NCI-H2081 treated with DMSO at 0.1 percent for 48 hours (cell line): Measurements from ENCODE around the gene SERPINA5.
"Not testable (repeated sequence)": the region's sequence is repeated elsewhere in the genome, so short reads cannot be mapped to it uniquely, and the experiment has no call there.

Experiments
- DNase-seq: peaks from one replicate; lab custom pipeline; 2025; lab: John Stamatoyannopoulos, UW

SERPINA5 gene

DNA sequence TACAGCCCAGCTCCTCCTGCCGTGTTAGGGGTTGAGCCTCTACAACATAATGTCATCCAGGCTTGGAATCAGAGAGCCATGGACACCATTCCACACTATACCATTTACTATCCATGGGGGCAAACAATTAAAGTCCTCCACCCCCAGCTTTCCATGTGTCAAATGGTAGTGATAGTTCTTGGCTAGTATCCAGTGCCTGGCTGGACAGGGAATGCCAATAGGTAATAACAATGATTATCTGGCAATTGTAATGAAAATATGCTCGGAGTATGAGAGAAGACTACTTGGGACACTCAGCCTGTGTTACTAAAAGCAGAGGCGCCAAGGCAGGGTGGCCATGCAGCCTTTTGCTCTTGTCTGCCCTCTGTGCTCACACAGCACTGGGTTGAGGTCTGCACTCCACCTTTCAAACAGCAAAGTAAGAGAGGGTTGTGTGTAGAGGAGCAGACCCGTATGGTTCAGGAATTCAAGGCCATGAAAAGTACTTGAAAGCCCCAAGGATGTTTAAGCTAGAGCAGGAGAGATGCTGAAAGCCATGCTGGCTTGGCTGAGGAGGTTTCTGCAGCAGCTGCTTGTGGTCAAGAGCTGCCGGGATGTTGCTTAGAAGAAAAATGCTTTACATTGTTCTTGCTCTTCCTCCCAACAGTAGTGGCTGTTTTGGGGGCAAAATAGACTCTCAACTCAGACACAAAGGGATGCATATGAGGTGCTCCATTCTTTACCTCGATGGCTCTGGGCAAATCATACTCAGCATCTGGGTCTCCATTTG, 41.6 kb downstream of the SERPINA5 start:
- DNase-seq: no peak

DNA sequence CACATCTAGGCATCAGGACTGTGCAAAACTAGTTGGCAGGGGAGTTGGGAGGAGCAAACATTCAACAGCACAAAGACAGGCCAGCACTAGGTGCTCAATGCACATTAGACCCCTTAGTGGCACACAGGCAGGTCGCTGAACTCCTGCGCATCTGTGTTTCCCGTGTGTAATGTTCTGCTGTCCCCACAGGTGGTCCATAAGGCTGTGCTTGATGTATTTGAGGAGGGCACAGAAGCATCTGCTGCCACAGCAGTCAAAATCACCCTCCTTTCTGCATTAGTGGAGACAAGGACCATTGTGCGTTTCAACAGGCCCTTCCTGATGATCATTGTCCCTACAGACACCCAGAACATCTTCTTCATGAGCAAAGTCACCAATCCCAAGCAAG, 42.2 kb downstream of the SERPINA5 start:
- no peak for DNase-seq

DNA sequence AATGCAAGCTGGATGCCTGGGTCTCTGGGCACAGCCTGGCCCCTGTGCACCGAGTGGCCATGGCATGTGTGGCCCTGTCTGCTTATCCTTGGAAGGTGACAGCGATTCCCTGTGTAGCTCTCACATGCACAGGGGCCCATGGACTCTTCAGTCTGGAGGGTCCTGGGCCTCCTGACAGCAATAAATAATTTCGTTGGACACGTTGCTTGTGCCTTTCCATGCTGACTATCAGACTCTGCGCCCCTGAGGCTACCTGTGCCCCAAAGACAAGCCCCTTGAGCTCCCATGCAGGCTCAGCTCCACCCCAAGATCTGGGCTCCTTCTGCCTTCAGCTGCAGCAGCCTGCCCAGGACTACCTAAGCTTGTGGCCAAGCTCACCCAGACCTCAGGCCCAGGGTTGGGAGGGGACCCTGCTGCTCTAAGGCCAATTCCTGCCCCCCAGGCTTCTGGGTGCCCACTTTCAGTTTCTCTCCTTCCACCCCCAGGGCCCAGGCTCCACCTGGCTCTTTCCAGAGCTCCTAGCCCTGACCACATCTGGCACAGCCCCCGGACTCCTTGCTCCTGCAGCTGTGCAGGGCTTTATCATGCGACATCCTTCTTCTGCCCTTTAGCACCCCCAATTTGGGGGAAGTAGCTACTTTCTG, 42.8 kb downstream of the SERPINA5 start:
- no peak for DNase-seq

DNA sequence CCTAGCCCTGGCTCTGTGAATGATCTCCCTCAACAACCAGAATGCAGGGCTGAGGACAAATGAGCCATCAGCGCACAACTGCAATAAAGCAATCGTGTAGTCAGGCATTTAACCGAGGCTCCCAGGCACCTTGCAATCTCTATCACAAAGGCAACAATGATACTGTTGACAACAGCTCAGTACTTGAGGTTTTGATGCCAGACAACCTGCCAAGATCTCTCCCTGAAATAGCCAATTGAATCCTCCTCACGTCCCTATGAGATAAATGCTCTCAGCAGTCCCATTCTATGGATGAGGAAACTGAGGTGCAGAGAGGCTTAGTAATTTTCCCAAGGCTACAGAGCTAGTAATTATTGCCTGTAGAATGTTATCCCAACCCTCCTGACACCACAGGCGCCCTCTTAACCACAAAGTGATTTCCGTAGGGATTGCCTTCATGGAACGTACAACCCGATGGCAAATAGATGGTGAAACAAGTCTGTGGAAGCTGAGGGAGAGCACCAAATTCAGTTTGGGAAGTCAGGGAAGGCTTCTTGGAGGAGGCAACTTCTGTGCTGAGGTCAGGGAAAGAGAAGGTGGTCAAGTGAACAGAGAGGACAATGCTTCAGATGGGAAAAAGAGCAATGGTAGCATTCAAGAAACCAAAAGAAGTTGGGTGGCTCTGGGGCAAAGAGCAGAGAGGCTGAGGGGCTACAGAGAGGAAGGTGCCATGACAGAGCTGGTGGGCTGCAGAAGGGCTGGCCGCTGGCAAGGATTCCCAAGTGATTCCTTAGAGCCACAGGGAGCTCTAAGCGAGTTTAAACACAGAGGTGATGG, 43.5 kb downstream of the SERPINA5 start:
- no peak for DNase-seq

DNA sequence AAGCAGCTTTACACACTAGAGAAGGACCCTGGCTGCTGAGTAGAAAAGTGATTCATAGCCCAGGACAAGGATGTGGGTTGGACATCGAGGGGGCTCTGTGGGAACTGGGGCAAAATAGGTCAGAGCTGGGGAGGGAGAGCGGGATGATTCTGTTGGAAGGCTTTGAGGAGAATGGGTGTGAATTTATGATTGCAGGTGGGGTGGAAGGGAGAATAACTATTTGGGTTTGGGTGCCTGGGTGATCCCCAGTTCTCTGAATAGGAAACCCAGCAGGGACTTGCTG, 44.1 kb downstream of the SERPINA5 start:
- no peak for DNase-seq

DNA sequence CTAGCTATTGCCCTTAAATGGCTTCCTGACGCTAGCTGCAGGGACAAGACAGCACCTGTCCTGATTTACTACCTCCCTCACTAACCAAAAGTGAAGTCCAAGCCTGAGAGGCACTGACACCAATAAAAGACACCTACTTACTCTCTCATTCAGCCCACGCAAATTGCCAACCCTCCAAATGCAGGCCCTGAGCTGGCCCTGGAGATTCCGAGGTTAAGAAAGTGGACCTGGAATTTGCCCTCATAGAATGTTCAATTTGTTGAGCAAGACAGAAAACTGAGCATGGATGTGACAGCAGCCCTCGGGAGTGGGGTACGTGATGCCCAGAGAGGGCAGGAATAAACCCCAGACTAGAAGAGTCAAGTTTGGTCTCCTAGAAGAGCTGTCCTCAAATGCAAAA, 47.4 kb downstream of the SERPINA5 start:
- DNase-seq: no peak

DNA sequence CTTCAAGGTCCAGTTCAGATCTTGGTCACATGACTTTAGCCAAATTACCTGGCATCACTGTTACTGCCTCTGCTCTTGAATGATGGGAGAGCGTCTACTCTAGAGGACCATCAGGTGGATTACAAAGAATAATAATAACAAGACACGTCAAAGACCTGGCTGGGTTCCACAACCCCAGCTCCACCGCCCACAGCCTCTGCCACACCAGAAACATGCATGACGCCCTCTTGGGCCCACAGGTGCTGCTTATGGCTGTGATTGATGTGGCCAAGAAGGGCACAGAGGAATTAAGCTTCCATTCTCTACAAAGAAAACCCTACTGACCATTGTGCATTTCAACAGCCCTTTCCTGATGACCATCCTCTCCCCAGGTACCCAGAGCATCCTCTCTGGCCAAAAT, 49.2 kb downstream of the SERPINA5 start:
- DNase-seq: no peak

DNA sequence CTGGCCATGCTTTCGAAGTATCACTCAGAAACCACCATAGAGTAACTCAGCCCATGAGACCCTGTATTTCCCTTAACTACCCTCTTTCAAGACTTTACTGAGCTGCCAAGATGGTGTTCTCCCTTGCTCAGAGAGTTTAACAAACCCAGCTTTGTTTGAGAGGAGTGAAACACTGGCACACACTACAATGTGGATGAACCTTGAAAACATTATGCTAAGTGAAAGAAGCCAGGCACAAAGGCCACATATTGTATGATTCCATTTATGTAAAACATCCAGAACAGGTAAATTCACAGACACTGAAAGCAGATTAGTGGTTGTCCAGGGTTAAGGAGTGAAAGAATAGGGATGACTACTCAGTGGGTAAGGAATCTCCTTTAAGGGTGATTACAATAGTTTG, 49.8 kb downstream of the SERPINA5 start:
- DNase-seq: no peak

DNA sequence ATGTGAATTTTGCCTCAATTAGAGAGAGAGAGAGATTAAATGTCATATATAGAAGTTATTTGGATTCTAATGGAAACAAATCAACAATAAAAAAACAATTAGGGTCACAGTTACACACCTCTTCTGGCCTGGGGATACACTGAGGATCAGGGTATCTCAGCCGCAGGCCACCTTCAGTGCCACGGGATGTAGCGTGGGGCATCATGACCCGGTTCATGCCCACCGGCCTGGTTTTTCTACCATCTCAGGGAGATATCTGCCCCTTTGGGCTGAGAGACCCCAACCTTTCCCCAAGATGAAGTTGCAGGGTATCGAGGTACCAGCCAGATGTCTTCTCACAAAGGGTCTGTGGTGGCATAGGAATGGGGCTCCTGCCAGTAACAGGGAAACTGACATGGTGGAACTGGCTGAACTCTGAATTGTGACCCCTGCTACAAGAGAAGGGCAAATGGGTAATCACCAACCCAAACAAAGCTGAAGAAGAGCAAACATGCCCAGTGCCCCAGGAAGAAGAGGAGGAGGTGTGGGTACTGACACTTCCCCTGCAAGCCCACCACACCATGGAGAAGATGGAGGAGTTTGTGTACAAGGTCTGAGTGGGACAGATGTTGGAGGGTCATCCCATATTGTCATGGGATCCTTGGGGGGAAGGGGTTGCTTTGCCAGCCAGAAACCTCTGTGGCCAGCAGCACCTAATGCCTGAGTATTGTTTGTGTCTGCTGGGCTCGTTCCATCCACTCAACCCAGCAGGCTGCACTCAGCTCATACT, 50.5 kb downstream of the SERPINA5 start:
- DNase-seq: no peak

DNA sequence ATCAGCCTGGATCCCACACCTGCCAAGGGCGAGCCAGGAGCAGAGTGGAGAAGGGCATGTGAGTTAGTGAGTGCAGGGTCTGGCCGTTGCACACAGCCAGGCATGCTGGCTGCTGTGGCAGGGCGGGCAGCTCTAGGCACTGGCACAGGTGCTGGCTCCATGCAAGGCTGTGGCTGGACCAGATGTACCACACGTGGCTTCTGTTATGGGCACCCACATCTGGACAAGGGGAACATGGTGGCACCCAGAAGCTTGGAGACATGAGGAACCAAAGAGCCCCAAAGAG, 51.0 kb downstream of the SERPINA5 start:
- no peak for DNase-seq

DNA sequence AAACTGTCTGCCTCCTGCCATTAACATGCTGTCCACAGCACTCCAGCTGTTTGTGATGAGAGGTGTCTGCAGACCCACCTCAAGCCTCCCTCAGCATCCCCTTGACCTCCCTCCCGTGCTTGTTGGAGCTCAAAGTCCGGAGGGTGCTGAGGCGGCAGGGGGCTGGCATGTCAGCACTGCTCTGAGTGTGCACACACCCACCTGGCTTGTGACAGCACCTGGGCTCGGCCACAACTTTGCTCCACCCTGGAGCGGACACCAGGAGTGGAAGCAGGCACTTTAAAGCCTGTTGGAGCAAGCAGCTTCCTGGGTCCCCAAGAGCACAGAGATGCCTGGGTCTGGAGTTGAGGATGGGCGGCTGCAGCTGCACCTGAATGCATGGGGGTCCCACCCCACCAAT, 51.9 kb downstream of the SERPINA5 start:
- DNase-seq: no peak

DNA sequence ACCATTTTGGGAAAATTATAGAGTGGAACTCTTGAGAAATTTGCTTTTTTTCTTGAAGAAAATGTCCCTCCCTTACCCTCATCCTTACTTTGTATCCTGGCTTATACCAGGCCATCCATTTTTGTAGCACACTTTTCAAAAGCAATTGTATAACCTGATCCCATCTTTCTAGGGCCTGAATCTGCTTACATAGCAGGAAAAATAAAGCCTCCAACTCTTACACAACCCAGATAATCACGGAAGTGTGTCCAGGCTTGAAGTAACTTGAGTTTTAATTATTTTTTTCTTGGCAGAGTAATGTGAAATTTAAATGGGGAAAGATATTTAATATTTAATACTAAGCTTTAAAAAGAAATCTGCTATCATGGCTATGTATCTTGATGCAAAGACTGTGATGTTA, 53.9 kb downstream of the SERPINA5 start:
- no peak for DNase-seq

DNA sequence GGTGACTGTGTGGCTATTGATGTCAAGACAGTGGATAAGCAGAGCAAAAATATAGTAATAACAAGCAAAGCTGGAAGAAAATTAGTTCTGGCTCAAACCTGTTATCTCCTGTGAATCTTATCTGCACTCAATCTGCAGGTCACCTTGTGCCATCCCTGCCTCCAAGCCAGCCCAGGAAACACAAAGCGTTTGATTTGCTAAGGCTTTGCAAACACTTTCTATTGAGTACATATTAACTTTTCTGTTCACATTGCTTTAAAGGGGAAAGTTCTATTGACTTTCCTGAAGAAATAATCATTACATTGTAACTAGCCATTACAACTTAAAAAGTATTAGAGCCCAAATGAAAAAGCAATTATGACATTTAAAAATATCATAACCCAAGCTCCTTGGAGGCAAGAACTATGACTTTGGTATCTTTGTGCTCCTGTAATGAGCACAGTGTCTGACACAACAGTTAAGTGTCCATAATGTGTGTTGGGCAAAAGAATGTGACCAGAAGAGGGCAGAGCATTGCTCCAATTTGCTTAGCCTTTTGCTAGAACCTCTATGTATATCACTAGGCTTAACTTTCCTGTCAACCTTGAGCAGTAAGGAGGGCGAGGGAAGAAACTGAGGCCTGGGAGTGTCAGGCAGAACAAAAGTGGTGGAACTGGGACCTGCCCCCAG, 55.7 kb downstream of the SERPINA5 start:
- no peak for DNase-seq

DNA sequence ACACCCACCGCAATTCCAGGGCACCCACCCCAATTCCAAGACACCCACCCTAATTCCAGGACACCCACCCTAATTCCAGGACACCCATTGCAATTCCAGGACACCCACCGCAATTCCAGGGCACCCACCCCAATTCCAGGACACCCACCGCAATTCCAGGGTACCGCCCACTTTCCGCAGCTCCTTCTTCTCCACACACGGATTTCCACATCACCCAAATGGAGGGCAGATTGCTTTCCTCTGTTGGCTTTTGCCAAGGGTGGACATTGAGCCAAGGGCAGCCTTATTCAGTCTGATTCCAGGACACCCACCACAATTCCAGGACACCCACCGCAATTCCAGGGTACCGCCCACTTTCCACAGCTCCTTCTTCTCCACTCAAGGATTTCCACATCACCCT, 56.6 kb downstream of the SERPINA5 start:
- not testable (repeated sequence) for DNase-seq

DNA sequence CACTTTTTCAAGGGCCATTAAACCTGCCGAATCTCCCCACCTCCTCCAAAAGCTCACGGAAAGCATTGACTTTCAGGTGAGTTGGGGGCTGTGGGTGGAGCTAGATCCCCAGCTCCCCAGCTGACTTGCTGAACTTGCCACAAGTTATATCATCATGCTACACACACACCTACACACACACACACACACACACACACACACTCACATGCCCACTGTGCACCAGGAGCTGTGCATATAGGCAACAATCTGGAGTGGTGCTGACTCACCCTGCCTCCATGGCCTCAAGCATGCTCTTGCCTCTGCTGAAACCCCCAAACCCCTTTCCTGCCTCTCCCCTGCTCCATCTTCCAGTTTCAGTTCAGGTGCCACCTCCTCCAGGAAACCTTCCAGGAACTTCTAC, 57.1 kb downstream of the SERPINA5 start:
- no peak for DNase-seq

DNA sequence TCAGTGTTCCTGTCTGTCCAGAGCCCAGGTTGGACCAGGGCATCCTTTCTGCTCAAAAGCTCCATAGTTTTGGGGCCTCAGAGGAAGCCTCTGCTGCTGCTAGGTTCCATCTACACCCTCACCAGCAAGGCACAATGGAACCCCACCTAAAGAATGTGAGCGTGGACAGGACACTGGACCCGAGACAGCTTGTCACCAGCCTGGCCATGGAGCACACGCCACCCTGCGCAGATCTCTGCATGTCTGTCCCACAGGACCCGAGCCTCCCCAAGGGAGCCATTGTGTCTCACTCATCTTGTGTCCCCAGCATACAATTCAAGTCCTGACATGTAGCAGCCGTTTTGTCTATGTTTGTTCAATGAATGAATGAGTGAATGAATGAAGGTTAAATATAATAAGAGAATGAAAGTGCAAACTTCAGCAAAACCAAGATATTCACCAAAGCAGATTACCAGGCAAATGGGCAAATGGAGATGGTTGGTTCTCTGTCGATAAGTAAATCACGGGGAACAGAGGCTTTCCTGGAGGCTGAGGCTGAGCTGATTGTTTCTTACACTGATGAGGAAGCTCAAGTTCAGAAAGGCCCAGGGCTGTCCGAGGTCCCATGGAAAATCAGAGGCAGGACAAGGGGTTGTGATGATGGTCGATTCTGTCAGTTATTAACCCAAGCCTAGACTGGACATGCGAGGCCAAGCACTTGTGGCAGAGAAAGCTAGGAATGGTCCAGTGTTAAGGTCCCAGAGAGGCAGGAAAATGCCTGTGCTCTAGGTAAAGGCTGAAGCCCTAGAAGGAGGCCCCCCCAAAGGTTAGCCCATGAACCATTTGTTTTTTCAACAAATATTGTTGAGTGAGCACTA, 58.0 kb downstream of the SERPINA5 start:
- no peak for DNase-seq

DNA sequence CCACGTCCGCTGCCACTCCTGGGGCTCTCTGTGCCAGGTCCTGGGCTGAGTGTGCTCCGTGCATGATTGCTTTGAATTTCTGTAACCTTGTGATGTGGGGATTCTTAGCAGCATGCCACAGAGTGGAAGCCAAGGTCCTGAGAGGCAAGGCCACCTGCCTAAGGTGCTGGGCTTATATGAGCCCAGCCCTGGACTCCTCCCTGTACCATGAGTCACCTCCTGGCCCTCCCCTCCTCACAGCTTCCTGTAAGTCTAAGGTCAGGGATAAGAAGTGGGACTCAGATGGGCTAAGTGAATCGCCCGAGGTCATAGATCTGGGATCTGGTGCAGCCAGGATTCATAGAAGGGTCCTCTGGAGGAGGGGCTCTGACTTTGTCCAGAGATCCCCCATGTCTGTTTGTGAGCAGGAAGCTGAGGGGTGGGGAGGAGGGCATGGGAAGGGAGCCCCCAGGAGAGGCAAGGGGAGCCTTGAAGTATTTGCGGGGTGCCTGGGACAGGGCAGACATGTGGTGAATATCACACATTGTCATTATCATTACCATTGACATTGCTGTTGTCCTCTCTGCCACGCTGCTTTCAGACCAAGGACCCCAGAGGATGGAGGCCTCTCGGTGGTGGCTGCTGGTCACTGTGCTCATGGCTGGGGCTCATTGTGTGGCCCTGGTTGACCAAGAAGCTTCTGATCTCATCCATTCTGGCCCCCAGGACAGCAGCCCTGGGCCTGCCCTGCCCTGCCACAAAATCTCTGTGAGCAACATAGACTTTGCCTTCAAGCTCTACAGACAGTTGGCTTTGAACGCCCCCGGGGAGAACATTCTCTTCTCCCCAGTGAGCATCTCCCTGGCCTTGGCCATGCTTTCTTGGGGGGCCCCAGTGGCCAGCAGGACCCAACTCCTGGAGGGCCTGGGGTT, 59.8 kb downstream of the SERPINA5 start:
- no peak for DNase-seq

DNA sequence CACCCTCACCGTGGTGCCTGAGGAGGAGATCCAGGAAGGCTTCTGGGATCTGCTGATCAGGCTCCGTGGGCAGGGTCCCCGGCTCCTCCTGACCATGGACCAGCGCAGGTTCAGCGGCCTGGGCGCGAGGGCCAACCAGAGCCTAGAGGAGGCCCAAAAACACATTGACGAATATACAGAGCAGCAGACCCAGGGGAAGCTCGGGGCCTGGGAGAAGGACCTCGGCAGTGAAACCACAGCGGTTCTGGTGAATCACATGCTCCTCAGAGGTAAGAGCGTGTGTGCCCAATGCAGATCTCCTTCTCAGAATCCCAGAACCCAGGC, 60.4 kb downstream of the SERPINA5 start:
- no peak for DNase-seq
